ENCODE results near the gene B3GNT3. TPM values are rescaled to one million over a fixed set of nuclear protein-coding genes. Genes with fewer than 3 reads are reported as not detected.

Gene B3GNT3
- total and polyA plus RNA-seq, 9 of the 15 experiments (the other 6 are each of a cell fraction or from before 2014, with no cell fraction given) = 0.06 to 0.11 (median 0.07) TPM; not detected in 6

DNA sequence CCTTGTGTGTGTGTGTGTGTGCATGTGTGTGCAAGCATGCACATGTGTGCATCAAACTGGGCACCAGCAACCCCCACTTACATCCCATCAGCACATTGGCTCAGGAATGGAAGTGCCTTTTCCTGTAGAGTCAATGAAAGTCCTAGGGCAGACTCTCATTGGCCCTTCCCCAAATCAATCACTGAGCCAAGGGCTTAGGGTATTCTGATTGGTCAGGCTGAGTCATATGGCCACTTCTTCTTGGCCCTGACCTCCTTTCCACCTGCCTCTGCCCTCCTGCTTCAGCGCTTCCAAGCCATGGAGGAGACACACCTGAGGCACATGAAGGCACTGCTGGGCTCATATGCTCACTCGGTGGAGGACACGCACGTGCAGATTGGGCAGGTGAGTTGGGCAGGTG, 22.8 kb upstream of the B3GNT3 start (continued):
- TF ChIP-seq, protein P1, sequence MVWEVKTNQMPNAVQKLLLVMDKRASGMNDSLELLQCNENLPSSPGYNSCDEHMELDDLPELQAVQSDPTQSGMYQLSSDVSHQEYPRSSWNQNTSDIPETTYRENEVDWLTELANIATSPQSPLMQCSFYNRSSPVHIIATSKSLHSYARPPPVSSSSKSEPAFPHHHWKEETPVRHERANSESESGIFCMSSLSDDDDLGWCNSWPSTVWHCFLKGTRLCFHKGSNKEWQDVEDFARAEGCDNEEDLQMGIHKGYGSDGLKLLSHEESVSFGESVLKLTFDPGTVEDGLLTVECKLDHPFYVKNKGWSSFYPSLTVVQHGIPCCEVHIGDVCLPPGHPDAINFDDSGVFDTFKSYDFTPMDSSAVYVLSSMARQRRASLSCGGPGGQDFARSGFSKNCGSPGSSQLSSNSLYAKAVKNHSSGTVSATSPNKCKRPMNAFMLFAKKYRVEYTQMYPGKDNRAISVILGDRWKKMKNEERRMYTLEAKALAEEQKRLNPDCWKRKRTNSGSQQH (CRISPR knock-in tag; IDR thresholded peaks at IDR 0.05) = no peak
- TF ChIP-seq RBFOX2 (IDR thresholded peaks at IDR 0.05; ENCODE audit: low read depth, low read length) (no peak), MXI1 (IDR thresholded peaks at IDR 0.05; ENCODE audit: low read depth, low read length) (no peak), ZNF561 (CRISPR knock-in tag; conservative IDR thresholded peaks at IDR 0.05) (no peak), NFYB (IDR thresholded peaks at IDR 0.05; ENCODE audit: extremely low read depth, insufficient read length) (peak; percentile 49), KDM4B (IDR thresholded peaks at IDR 0.05; ENCODE audit: borderline replicate concordance in 2 of 2, low read depth in 1 of 2) (no peak), TEAD2 (tag; IDR thresholded peaks at IDR 0.05) (no peak), POLR2G (IDR thresholded peaks at IDR 0.05; ENCODE audit: low read depth, low read length) (no peak), ZBTB8A (IDR thresholded peaks at IDR 0.05; ENCODE audit: partially characterized antibody) (no peak)
- TF ChIP-seq, protein P2, sequence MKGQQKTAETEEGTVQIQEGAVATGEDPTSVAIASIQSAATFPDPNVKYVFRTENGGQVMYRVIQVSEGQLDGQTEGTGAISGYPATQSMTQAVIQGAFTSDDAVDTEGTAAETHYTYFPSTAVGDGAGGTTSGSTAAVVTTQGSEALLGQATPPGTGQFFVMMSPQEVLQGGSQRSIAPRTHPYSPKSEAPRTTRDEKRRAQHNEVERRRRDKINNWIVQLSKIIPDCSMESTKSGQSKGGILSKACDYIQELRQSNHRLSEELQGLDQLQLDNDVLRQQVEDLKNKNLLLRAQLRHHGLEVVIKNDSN (CRISPR knock-in tag; IDR thresholded peaks at IDR 0.05) = peak; percentile 92
- TF ChIP-seq, protein P3, sequence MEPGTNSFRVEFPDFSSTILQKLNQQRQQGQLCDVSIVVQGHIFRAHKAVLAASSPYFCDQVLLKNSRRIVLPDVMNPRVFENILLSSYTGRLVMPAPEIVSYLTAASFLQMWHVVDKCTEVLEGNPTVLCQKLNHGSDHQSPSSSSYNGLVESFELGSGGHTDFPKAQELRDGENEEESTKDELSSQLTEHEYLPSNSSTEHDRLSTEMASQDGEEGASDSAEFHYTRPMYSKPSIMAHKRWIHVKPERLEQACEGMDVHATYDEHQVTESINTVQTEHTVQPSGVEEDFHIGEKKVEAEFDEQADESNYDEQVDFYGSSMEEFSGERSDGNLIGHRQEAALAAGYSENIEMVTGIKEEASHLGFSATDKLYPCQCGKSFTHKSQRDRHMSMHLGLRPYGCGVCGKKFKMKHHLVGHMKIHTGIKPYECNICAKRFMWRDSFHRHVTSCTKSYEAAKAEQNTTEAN (CRISPR knock-in tag; IDR thresholded peaks at IDR 0.05) = no peak
- TF ChIP-seq, protein P4, sequence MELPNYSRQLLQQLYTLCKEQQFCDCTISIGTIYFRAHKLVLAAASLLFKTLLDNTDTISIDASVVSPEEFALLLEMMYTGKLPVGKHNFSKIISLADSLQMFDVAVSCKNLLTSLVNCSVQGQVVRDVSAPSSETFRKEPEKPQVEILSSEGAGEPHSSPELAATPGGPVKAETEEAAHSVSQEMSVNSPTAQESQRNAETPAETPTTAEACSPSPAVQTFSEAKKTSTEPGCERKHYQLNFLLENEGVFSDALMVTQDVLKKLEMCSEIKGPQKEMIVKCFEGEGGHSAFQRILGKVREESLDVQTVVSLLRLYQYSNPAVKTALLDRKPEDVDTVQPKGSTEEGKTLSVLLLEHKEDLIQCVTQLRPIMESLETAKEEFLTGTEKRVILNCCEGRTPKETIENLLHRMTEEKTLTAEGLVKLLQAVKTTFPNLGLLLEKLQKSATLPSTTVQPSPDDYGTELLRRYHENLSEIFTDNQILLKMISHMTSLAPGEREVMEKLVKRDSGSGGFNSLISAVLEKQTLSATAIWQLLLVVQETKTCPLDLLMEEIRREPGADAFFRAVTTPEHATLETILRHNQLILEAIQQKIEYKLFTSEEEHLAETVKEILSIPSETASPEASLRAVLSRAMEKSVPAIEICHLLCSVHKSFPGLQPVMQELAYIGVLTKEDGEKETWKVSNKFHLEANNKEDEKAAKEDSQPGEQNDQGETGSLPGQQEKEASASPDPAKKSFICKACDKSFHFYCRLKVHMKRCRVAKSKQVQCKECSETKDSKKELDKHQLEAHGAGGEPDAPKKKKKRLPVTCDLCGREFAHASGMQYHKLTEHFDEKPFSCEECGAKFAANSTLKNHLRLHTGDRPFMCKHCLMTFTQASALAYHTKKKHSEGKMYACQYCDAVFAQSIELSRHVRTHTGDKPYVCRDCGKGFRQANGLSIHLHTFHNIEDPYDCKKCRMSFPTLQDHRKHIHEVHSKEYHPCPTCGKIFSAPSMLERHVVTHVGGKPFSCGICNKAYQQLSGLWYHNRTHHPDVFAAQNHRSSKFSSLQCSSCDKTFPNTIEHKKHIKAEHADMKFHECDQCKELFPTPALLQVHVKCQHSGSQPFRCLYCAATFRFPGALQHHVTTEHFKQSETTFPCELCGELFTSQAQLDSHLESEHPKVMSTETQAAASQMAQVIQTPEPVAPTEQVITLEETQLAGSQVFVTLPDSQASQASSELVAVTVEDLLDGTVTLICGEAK (IDR thresholded peaks at IDR 0.05) = no peak
- TF ChIP-seq, protein P4 (CRISPR knock-in tag; IDR thresholded peaks at IDR 0.05) = no peak
- TF ChIP-seq, protein P5, sequence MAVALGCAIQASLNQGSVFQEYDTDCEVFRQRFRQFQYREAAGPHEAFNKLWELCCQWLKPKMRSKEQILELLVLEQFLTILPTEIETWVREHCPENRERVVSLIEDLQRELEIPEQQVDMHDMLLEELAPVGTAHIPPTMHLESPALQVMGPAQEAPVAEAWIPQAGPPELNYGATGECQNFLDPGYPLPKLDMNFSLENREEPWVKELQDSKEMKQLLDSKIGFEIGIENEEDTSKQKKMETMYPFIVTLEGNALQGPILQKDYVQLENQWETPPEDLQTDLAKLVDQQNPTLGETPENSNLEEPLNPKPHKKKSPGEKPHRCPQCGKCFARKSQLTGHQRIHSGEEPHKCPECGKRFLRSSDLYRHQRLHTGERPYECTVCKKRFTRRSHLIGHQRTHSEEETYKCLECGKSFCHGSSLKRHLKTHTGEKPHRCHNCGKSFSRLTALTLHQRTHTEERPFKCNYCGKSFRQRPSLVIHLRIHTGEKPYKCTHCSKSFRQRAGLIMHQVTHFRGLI (CRISPR knock-in tag; IDR thresholded peaks at IDR 0.05) = no peak

Data from K562 (cell line).